ENCODE results near the gene TNNT1. TPM values are rescaled to one million over a fixed set of nuclear protein-coding genes. Genes with fewer than 3 reads are reported as not detected.

Gene TNNT1
- total RNA-seq, 4 donors from 2014 or later, result 1.6 to 4.1 TPM; not detected in 2

- in situ Hi-C loops (cut with MboI; ENCODE audit: low pct_ligation_motif_present in 1 of 4, low pct_unique_long_range_greater_than_20kb in 1 of 4, low sequenced_read_pairs in 3 of 4) (no loop called here), intact Hi-C loops (cut with DNase I; ENCODE audit: low total_unique reads) (no loop called here)
- Histone ChIP-seq H3K27me3 (peaks cover 64% of the 10 kb centered on the region), H3K27ac (no peak overlapping the region), H3K9me3 (no peaks in the 10 kb centered on the region), H3K36me3 (no peaks in the 10 kb centered on the region), H3K4me3 (no peak overlapping the region), H3K4me1 (peaks cover 0 to 11% (median 5%) of the 10 kb centered on the region in 4 donors)
- no peak for TF ChIP-seq CTCF (IDR thresholded peaks at IDR 0.05)
- TF ChIP-seq POLR2AphosphoS5 (IDR thresholded peaks at IDR 0.05), result no peak
- no peak for TF ChIP-seq POLR2A (IDR thresholded peaks at IDR 0.05)
- TF ChIP-seq EP300 (IDR thresholded peaks at IDR 0.05; ENCODE audit: low read depth), result no peak
- DNase-seq, result no peak
Measured at GRCh38 chr19:55152017-55152416, 3.0 kb upstream of the TNNT1 start.

GRCh38 chr19:55147545-55148251, 1.3 kb downstream of the TNNT1 start:
- H3K36me3 ChIP-seq, result no peaks in the 10 kb centered on the region
- in situ Hi-C loops (cut with MboI; ENCODE audit: low pct_ligation_motif_present in 1 of 4, low pct_unique_long_range_greater_than_20kb in 1 of 4, low sequenced_read_pairs in 3 of 4), result loop anchor here in 3 of 4 donors (10.0 kb wide), 2 partner anchors 277 to 357 kb away; no protein-coding TSS in a partner anchor
- no peaks in the 10 kb centered on the region for H3K9me3 ChIP-seq
- no peak overlapping the region for H3K4me3 ChIP-seq
- no peak overlapping the region for H3K27ac ChIP-seq
- peaks cover 85% of the 10 kb centered on the region for H3K27me3 ChIP-seq
- intact Hi-C loops (cut with DNase I; ENCODE audit: low total_unique reads), result loop anchor here (10.0 kb wide), 1 partner anchor 357 kb away; no protein-coding TSS in a partner anchor
- no peak for DNase-seq
- TF ChIP-seq POLR2AphosphoS5 (IDR thresholded peaks at IDR 0.05), result no peak
- no peak for TF ChIP-seq EP300 (IDR thresholded peaks at IDR 0.05; ENCODE audit: low read depth)
- TF ChIP-seq CTCF (IDR thresholded peaks at IDR 0.05), result no peak
- no peak for TF ChIP-seq POLR2A (IDR thresholded peaks at IDR 0.05)
- WGBS, 2 donors (ENCODE audit: low coverage in 1 of 2), result 22% methylated on average over 4 of the region's 9 CpGs; no CpG with 5 or more reads in 1 of the 2 donors
- peaks cover 0 to 13% (median 11%) of the 10 kb centered on the region in 4 donors for H3K4me1 ChIP-seq

GRCh38 chr19:55146705-55147273, 2.2 kb downstream of the TNNT1 start:
- no peak for DNase-seq
- WGBS, 2 donors (ENCODE audit: low coverage in 1 of 2), result 7% methylated on average over 10 of the region's 27 CpGs; no CpG with 5 or more reads in 1 of the 2 donors
- in situ Hi-C loops (cut with MboI; ENCODE audit: low pct_ligation_motif_present in 1 of 4, low pct_unique_long_range_greater_than_20kb in 1 of 4, low sequenced_read_pairs in 3 of 4), result loop anchor here in 3 of 4 donors (10.0 kb wide), 2 partner anchors 278 to 358 kb away; no protein-coding TSS in a partner anchor
- H3K36me3 ChIP-seq, result no peaks in the 10 kb centered on the region
- H3K27ac ChIP-seq, result no peak overlapping the region
- H3K4me1 ChIP-seq, result peaks cover 0 to 13% (median 11%) of the 10 kb centered on the region in 4 donors
- intact Hi-C loops (cut with DNase I; ENCODE audit: low total_unique reads), result loop anchor here (10.0 kb wide), 1 partner anchor 358 kb away; no protein-coding TSS in a partner anchor
- TF ChIP-seq POLR2A (IDR thresholded peaks at IDR 0.05), result no peak
- no peak for TF ChIP-seq CTCF (IDR thresholded peaks at IDR 0.05)
- no peak for TF ChIP-seq EP300 (IDR thresholded peaks at IDR 0.05; ENCODE audit: low read depth)
- TF ChIP-seq POLR2AphosphoS5 (IDR thresholded peaks at IDR 0.05), result no peak
- peaks cover 92% of the 10 kb centered on the region for H3K27me3 ChIP-seq
- no peak overlapping the region for H3K4me3 ChIP-seq
- H3K9me3 ChIP-seq, result no peaks in the 10 kb centered on the region

DNA sequence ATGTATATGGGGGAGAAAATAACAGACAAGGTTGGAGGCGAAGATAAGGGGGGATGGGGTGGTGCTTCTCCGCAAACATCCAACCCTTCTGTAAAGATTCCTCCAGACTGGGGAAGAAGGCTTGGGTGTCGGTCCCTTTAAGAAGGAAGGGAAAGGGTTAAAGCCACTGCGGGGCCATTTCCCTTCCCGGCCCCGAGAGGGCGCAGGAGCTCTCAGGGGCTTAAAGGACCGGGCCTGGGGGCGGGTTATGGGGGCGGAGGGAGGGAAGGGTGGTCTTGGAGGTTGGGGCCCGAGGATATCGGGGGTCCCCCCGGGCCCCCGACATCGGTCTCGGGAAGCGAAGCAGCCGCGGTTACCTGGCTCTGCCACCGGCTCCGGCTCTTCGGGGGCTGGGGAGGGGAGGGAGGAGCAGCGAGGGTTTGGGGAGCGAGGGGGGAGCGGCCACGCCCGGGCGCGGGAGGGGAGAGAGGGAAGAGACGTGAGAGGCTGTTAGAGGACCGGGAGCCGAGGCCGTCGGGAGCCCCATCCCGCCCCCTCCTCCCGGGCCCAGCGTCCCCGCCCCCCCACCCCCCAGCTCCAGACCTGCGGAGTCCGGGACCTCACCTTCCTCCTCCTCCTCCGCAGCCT, 2.8 kb downstream of the TNNT1 start:
- H3K9me3 ChIP-seq, result no peaks in the 10 kb centered on the region
- peaks cover 97% of the 10 kb centered on the region for H3K27me3 ChIP-seq
- DNase-seq, result no peak
- WGBS, 2 donors (ENCODE audit: low coverage in 1 of 2), result 1% methylated on average over 39 of the region's 41 CpGs; no CpG with 5 or more reads in 1 of the 2 donors
- intact Hi-C loops (cut with DNase I; ENCODE audit: low total_unique reads) (loop anchor here (10.0 kb wide), 1 partner anchor 359 kb away; no protein-coding TSS in a partner anchor), in situ Hi-C loops (cut with MboI; ENCODE audit: low pct_ligation_motif_present in 1 of 4, low pct_unique_long_range_greater_than_20kb in 1 of 4, low sequenced_read_pairs in 3 of 4) (loop anchor here in 3 of 4 donors (10.0 kb wide), 2 partner anchors 279 to 359 kb away; no protein-coding TSS in a partner anchor)
- no peak overlapping the region for H3K4me3 ChIP-seq
- no peak overlapping the region for H3K27ac ChIP-seq
- H3K4me1 ChIP-seq, result peaks cover 0 to 13% (median 11%) of the 10 kb centered on the region in 4 donors
- TF ChIP-seq CTCF (IDR thresholded peaks at IDR 0.05) (peak in 4 of 5 experiments; percentile 12 to 33 (median 24)), POLR2A (IDR thresholded peaks at IDR 0.05) (no peak)
- no peaks in the 10 kb centered on the region for H3K36me3 ChIP-seq

Data from transverse colon (tissue), 4 donors.